GM19324 (cell line): Measurements from ENCODE around the gene MARCHF10.

ENCODE experiments used
- ATAC-seq: cut with Tn5 transposase; IDR thresholded peaks from one replicate; pipeline ENCODE4 v1.9.1; 2021; ENCODE audit warnings: mild to moderate bottlenecking, moderate library complexity; ENCODE audit not compliant: unreplicated experiment, low FRiP score

MARCHF10 gene

GRCh38 chr17:62666061-62666800 is 141.9 kb downstream of the MARCHF10 start:
- no peak for ATAC-seq

- no peak for ATAC-seq
Measured at GRCh38 chr17:62665599-62665998, 142.5 kb downstream of the MARCHF10 start.

- ATAC-seq: no peak
Measured at GRCh38 chr17:62664336-62665120, 143.6 kb downstream of the MARCHF10 start.

DNA sequence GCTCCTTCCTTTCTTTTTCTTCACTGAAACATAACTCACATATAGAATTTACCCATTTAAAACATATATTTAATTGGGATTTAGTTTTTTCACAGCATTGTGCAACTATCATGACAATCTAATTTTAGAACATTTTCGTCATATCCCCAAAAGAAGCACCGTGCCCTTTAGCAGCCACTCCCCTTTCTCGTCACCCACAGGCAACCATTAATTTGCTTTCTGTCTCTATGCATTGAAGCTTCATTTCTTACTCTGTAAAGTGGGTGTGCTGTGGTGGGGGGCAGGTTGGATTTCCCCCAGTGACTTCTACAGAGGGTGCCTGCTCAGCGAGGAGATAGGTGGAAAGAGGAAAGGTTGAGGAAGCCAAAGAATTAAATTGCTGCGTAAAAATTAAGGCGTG is 144.8 kb downstream of the MARCHF10 start:
- ATAC-seq: no peak

DNA sequence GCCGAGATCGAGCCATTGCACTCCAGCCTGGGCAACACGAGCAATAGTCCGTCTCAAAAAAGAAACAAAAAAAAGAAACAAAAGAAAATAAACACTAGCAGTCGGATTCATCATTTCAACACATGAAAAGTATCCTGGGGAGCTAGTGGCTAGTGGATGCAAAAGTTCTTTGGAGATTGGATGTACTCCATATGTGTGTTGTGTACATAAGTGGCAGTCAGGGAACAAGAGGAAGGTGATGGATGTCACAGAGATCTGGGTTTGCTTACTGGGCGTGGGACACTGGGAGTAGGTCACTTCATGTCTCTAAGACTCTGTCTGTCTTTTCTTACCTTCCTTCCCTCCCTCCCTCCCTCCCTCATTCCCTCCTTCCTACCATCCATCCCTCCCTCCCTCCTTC is 145.3 kb downstream of the MARCHF10 start:
- ATAC-seq: no peak

DNA sequence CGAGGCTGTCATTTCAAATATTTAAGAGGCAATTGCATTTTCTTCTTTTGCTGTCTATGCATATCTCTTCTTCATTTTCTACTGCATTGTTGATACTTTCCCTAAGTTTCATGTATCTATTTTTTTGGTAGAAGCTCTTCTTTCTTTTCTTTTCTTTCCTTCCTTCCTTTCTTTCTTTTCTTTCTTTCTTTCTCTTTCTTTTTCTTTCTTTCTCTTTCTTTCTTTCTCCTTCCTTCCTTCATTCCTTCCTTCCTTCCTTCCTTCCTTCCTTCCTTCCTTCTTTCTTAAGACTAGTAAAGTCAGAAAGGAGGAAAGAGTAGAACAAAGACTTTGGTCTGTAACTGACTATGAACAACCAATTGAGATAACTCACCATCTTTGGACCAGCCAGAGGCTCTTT is 146.8 kb downstream of the MARCHF10 start:
- ATAC-seq: no peak

GRCh38 chr17:62660629-62661118 is 147.4 kb downstream of the MARCHF10 start:
- ATAC-seq: no peak

DNA sequence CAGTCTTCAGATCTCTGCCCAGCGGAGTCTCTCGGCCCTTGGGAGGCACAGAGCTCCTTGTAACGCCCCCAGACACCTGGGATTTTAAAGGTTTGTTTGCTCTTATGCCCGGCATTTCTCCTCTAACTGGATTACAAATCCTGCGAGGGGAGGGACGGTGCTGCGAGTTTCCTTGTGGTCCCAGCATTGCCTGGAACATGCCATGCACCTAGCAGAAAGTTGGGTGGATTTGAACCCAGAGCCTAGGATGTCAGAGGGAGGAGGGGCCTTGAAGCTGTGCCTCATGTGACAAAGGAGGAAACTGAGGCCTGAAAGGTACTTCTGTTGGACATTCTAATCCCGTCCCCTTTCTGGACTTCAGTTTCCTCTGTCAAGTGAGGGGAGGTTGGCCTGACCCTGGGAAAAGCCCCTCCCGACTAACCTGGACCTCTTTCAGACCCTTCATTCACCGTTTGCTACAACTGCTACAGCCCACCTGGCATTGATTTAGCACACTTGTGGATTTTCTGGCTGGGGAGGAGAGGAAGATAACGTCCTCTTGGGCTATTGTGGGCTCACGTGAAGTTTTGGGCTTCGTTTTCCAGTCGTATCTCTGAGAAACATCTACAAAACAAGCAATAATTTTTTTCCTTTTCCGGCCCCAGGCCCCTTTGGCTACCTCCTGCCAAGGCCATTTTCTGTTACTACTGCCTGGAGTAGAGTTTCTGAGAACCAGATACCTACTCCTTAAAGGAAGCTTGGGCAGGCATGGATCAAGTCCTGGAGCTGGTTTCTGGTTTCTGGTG is 149.8 kb downstream of the MARCHF10 start:
- ATAC-seq: no peak

DNA sequence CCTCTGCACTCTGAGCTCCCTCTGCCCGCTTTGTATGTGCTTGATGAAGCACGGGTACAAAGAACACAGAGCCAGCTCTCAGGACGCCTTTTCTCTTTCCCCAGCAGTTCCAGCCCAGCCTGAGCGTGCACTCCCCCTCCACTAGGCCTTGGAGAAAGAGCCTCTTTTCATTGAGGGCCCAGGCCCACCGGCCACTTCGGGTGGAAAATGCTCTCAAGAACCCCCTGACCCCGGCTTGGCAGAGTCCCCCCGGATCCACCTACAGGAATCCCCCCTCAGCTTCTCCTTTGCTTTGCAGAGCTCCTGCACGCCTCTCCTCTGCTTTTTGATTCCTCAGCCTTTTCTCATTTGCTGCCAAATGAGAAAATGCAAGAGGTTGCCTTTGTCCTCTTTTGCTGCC is 150.4 kb downstream of the MARCHF10 start:
- no peak for ATAC-seq

DNA sequence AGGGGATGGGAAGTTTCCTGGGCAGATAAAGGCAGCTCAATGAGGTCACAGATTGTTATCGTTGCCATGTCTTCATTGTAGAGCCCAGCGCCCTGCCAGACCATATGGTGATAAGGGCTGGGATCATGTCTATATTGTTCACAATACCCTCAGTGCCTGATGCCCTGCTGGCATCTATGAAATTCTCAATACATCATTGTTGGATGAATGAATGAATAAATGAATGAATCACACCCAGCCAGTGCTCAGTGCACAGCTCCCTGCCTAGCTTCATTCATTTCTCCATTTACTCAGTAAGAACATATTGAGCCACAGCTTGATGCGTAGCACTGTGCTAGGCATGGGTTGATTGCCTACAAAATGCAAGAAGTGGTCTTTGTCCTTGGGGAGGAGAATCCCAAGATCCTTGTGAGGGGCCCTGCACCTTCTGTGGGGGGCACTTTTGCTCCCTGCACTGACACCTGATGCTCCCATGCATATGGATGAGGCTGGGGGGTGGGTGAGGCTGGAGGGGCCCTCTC is 150.9 kb downstream of the MARCHF10 start:
- no peak for ATAC-seq

DNA sequence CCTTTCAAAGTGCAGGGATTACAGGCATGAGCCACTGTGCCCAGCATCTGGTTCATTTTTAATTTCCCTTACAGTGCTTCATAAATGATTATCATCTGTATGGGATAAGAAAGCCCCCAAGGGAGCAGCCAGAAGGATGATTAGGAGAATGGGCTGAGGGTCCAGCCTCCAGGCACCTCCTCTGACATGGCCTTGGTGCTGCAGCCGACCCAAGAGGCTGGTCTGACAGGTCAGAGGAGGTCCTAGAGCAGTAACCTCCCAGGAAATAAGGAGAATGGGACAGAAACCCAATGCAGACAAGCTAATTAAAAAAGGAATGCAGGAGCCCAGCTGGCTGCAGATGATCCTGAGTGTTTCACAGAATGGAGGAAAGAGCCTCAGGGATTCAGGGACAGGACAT is 151.7 kb downstream of the MARCHF10 start:
- ATAC-seq: no peak

- no peak for ATAC-seq
Measured at GRCh38 chr17:62655656-62656055, 152.5 kb downstream of the MARCHF10 start.

DNA sequence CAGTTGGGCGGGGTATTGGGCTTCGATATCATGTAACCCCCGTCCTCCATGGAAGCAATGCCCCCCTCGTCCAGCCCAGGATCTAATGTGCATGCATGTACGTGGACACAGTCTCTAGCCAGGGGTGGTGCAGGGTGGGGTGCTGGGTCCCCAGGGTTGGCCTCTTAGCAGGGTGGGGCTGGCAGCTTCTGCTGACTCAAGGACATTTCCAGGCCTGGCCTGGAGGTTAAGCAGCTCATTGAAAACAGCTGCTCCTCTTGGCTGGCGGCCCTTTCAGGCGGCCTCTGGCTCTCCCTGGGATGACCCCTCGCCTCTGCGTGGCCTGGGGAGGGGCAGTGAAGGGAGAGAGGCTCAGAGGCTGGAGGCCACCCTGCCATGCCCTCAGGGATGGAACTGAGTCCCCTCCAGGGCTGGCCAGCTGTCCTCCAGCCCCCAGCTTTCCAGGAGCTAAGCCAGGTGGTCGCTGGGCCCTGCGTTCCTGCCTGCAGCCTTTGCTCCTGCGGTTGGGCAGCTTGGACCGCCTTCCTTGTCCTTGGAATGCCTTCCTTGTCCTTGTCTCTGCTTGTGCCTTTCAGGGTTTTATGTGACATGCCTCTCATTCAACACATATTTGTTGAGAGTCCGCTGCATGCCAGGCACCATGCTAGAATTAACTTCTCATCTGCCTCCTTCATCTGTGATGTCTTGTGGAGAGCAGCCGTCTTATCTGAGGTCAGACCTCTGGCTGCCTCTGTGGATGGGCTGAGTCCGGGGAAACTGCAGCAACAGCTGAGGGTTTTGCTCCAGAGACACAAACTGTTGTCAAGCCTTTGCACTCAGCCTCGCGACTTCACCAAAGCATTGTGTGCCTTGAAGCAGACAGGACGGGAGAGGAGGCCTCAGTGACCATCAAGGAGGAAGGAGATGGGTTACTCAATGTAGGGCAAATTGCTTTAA is 154.0 kb downstream of the MARCHF10 start:
- ATAC-seq: no peak

GRCh38 chr17:62653002-62653825 is 154.9 kb downstream of the MARCHF10 start:
- no peak for ATAC-seq

DNA sequence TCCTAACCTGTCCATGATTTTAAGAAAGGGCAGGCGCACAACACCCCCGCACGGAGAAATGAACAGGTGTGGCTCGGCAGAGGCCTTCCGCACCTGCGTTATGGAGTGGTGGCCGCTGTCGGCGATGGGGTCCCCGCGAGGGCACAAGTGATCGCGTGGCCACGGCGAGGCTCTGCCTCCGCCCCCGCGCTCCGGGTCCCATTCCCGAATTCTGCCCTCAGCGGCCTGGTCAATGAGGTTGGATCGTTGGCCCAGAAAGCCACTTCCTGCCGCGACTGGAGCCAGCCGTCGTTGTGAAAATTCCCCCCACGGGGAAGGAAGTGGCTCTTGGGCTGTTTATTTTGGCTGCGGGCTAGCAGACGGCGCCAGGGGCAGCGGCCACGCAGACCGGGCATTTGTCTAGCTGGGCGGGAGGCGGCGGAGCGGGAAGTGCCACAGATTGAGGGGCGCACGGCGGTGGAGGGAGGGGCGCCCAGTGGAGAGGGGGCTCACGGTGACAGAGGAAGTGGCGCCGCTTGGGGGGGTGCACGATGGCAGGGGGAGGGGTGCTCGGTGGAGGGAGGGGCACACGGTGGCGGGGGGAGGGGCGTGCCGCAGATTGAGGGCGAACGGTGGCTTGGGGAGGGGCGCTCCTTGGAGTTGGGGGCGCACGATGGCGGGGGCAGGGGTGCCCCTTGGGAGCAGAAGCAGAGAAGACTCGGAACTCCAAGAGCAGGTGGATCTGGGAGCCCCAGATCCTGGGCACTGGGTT is 155.7 kb downstream of the MARCHF10 start:
- ATAC-seq: no peak
